GM12878 (cell line): ENCODE data around the gene AIFM1. TPM values are rescaled to one million over a fixed set of nuclear protein-coding genes. Genes with fewer than 3 reads are reported as not detected.
"Not testable (repeated sequence)": the region's sequence is repeated elsewhere in the genome, so short reads cannot be mapped to it uniquely, and the experiment has no call there.

Experiments
- ATAC-seq: fragments of 200-7000 bp; cut with Tn5 transposase; 3 replicates; pipeline ENCODE4 v1.9.1; 2020; ENCODE audit warnings: mild to moderate bottlenecking, moderate library complexity
- BruUV-seq: library from RNA; stranded (reverse); fragments of 400-500 nt; replicated peaks from 2 replicates; lab custom pipeline; 2021; lab: Mats Ljungman, UMichigan
- CTCF ChIA-PET: fragments of 300-600 bp; sonication (Branson Sonifier 250); formaldehyde crosslinking; extraction: SDS; loops from one replicate; lab custom pipeline; 2021; ENCODE audit warnings: inconsistent platforms; lab: Yijun Ruan, JAX
- POLR2A ChIA-PET: fragments of 350-600 bp; formaldehyde crosslinking; extraction: SDS; loops from one replicate; lab custom pipeline; 2021; ENCODE audit warnings: inconsistent platforms; lab: Charles Lee
- RAD21 ChIA-PET: fragments of 300-600 bp; sonication (Branson Sonifier 250); formaldehyde crosslinking; loops from one replicate; lab custom pipeline; 2023; ENCODE audit warnings: antibody characterized with exemption; ENCODE audit not compliant: unreplicated experiment; lab: Charles Lee
- SMC1A ChIA-PET: fragments of 300-600 bp; sonication (Branson Sonifier 250); formaldehyde crosslinking; loops from one replicate; lab custom pipeline; 2023; ENCODE audit not compliant: unreplicated experiment, uncharacterized antibody; lab: Charles Lee
- DNase-seq: peaks from one replicate; pipeline ENCODE4 v3.0.0-alpha.2; 2011; ENCODE audit warnings: low read depth, low spot score
- FAIRE-seq: peaks from 3 replicates; lab custom pipeline; 2011; peaks lifted over from hg19 to GRCh38; lab: Jason Lieb, UNC
- H2AFZ ChIP-seq: 2 replicates; pipeline ENCODE4 v1.6.0; 2011; ENCODE audit warnings: low read depth, low read length, control low read depth; ENCODE audit not compliant: control insufficient read depth
- H3K27ac ChIP-seq: 2 replicates; pipeline ENCODE4 v1.5.1; 2011; ENCODE audit warnings: control low read depth; ENCODE audit not compliant: control insufficient read depth, insufficient read depth
- H3K27me3 ChIP-seq, 2 experiments: replicated peaks in 1 of 2; 2 replicates each; pipeline versions ENCODE4 v1.6.0 to v1.6.1; 2011; ENCODE audit warnings: low read length in 1 of 2; ENCODE audit not compliant: control insufficient read depth in 2 of 2, insufficient read depth in 2 of 2
- H3K36me3 ChIP-seq, 2 experiments: 2 replicates each; pipeline ENCODE4 v1.5.1; 2011; ENCODE audit warnings: low read length in 1 of 2; ENCODE audit not compliant: control insufficient read depth in 2 of 2, insufficient read depth in 2 of 2
- H3K4me1 ChIP-seq: 2 replicates; pipeline ENCODE4 v1.6.1; 2011; ENCODE audit warnings: mild to moderate bottlenecking, low read length, moderate library complexity, mixed read lengths; ENCODE audit not compliant: control insufficient read depth, insufficient read depth
- H3K4me2 ChIP-seq: 2 replicates; pipeline ENCODE4 v1.6.0; 2011; ENCODE audit warnings: control low read depth; ENCODE audit not compliant: control insufficient read depth, insufficient read depth
- H3K4me3 ChIP-seq: fragments of 200-600 bp; sonication (generic); 2 replicates; pipeline ENCODE4 v1.5.1; 2016
- H3K79me2 ChIP-seq: 2 replicates; pipeline ENCODE4 v1.6.0; 2011; ENCODE audit warnings: low read length; ENCODE audit not compliant: control insufficient read depth, insufficient read depth
- H3K9ac ChIP-seq: 2 replicates; pipeline ENCODE4 v1.8.0; 2011; ENCODE audit warnings: low read length, control low read depth, mixed read lengths; ENCODE audit not compliant: control insufficient read depth, insufficient read depth
- H3K9me3 ChIP-seq: replicated peaks from 3 replicates; pipeline ENCODE4 v1.5.1; 2011; ENCODE audit warnings: mild to moderate bottlenecking, low read length; ENCODE audit not compliant: control insufficient read depth, insufficient read depth
- H4K20me1 ChIP-seq: 2 replicates; pipeline ENCODE4 v1.6.0; 2011; ENCODE audit not compliant: control insufficient read depth, insufficient read depth
- BHLHE40 ChIP-seq, 2 experiments: fragments of 450-650 bp in 1 of 2; IDR thresholded peaks; 2 replicates each; pipeline ENCODE4 v1.6.1; 2011 to 2017; ENCODE audit warnings: low read depth in 2 of 2, borderline replicate concordance in 1 of 2, improper control_type of control experiment in 1 of 2, low read length in 1 of 2, mild to moderate bottlenecking in 1 of 2
- CBX5 ChIP-seq: sonication (generic); IDR thresholded peaks from 2 replicates; pipeline ENCODE4 v1.6.1; 2016; ENCODE audit warnings: low read depth, moderate library complexity, mild to moderate bottlenecking, inconsistent platforms
- MYC ChIP-seq: IDR thresholded peaks from 2 replicates; pipeline ENCODE4 v1.6.1; 2011; ENCODE audit warnings: mild to moderate bottlenecking, low read length, moderate library complexity, inconsistent platforms; ENCODE audit not compliant: insufficient read depth, insufficient replicate concordance, insufficient read length, severe bottlenecking
- NR2F1 ChIP-seq: fragments of 450-650 bp; conservative IDR thresholded peaks from 2 replicates; pipeline ENCODE4 v1.6.1; 2017; ENCODE audit warnings: mild to moderate bottlenecking
- RUNX3 ChIP-seq: IDR thresholded peaks from 2 replicates; pipeline ENCODE4 v1.6.1; 2012; ENCODE audit warnings: low read length, inconsistent platforms
- WGBS: methylation state at CpG from one replicate; pipeline ENCODE4 v1.1.6; 2016; ENCODE audit warnings: low lambda C conversion rate; ENCODE audit not compliant: insufficient replicate concordance, insufficient coverage; ENCODE audit errors: missing lambda C conversion rate; 5-methylcytosine and 5-hydroxymethylcytosine counted together
- in situ Hi-C: fragments of 300-500 bp; cut with MboI; formaldehyde crosslinking; loops from 9 replicates; pipeline ENCODE4 v1.14.3; 2018; ENCODE audit warnings: mixed read lengths
- intact Hi-C: fragments of 100-400 bp; cut with micrococcal nuclease; formaldehyde crosslinking; loops from one replicate; pipeline ENCODE4 v1.14.2; 2022; ENCODE audit not compliant: unreplicated experiment
- polyA plus RNA-seq, 11 experiments: library from polyadenylated mRNA; depleted of rRNA in 4 of 11; unstranded in 6 of 11; stranded (reverse) in 5 of 11; fragments of >200 nt; fragmentation: Nextera tagmentation in 4 of 11; fragmentation: Illumina TruSeq in 1 of 11; extraction: Ambion mirVana in 4 of 11; extraction: Trizol in 1 of 11; gene quantifications; 1 replicate in 1 of 11; 2 replicates in 10 of 11; pipeline versions ENCODE4 v1.2.1 to v1.2.3, GENCODE V29; 2011 to 2016; ENCODE audit warnings: inconsistent platforms in 2 of 11, missing spikeins in 2 of 11, low read depth in 1 of 11
- total RNA-seq, 4 experiments: library from RNA; depleted of rRNA in 3 of 4; stranded (reverse); fragments of >200 nt in 3 of 4; fragmentation: Illumina TruSeq in 1 of 4; extraction: Trizol in 1 of 4; gene quantifications; 2 replicates each; pipeline versions ENCODE4 v1.2.1 to v1.2.3, GENCODE V29; 2013 to 2021

Gene AIFM1
- total and polyA plus RNA-seq, 10 of the 15 experiments (the other 5 are each of a cell fraction or from before 2014, with no cell fraction given) = 44.2 to 121 (median 80.0) TPM

GRCh38 chrX:130117166-130117565 lies 48.5 kb downstream of the AIFM1 start:
- Histone ChIP-seq H3K36me3 (no peaks in the 10 kb centered on the region), H3K27ac (no peak overlapping the region), H3K4me2 (no peak overlapping the region), H3K4me1 (peaks cover 42% of the 10 kb centered on the region), H2AFZ (no peak overlapping the region), H3K9ac (no peak overlapping the region), H3K79me2 (no peaks in the 10 kb centered on the region), H3K4me3 (no peak overlapping the region), H4K20me1 (no peaks in the 10 kb centered on the region), H3K27me3 (no peaks in the 10 kb centered on the region), H3K9me3 (no peaks in the 10 kb centered on the region)
- ChIA-PET POLR2A (no interaction called here), RAD21 (interaction anchor here (0.7 kb wide), 1 partner anchor 37 kb away, joined by 3 read pairs; no protein-coding TSS in a partner anchor), CTCF (interaction anchor here (6.4 kb wide), 1 partner anchor 36 kb away, joined by 75 read pairs; no protein-coding TSS in a partner anchor), SMC1A (no interaction called here)
- ATAC-seq (no peak), DNase-seq (no peak), FAIRE-seq (no peak)
- WGBS = 73% methylated on average over 7 of the region's 7 CpGs
- BruUV-seq = no TSS peak
- TF ChIP-seq CBX5 (no peak), MYC (no peak)
- intact Hi-C loops = no loop called here
- in situ Hi-C loops = no loop called here

- intact Hi-C loops, ATAC-seq, H4K20me1 ChIP-seq, H3K9me3 ChIP-seq, H3K27ac ChIP-seq, RAD21 ChIA-PET, in situ Hi-C loops, BruUV-seq, H3K36me3 ChIP-seq, FAIRE-seq, POLR2A ChIA-PET, H2AFZ ChIP-seq, H3K27me3 ChIP-seq, H3K79me2 ChIP-seq, H3K9ac ChIP-seq, H3K4me3 ChIP-seq, DNase-seq, H3K4me2 ChIP-seq: not testable (repeated sequence)
- ChIA-PET SMC1A (interaction anchor here (1.3 kb wide), 1 partner anchor 9 kb away, joined by 3 read pairs; no protein-coding TSS in a partner anchor), CTCF (interaction anchor here (0.7 to 1.7 kb wide), 4 partner anchors 36 to 192 kb away, joined by 3 to 5 read pairs (median 4); no protein-coding TSS in a partner anchor)
- peaks cover 35% of the 10 kb centered on the region for H3K4me1 ChIP-seq
- WGBS = 37% methylated on average over 10 of the region's 10 CpGs
- TF ChIP-seq NR2F1 = peak; percentile 48
- TF ChIP-seq BHLHE40 (IDR thresholded peaks at IDR 0.05; ENCODE audit: borderline replicate concordance in 1 of 2, low read depth in 2 of 2, low read length in 1 of 2) = peak in 1 of 2 experiments; percentile 16; a peak in 1 of 4 replicates
- TF ChIP-seq RUNX3 = peak; percentile 11; the same call in 1 of the 2 replicates
These were observed 50.3 kb downstream of the AIFM1 start for GRCh38 chrX:130115119-130115885.
